Esophagus muscularis mucosa (tissue), 3 donors: ENCODE results near the gene PTPRN2.

Experiments used
- CTCF ChIP-seq, 3 experiments: fragments of 200-600 bp in 2 of 3; fragments of 450-650 bp in 1 of 3; sonication (generic) in 2 of 3; IDR thresholded peaks; one replicate each; pipeline ENCODE4 v1.5.1; 2017 to 2019; ENCODE audit warnings: antibody characterized with exemption in 3 of 3, mild to moderate bottlenecking in 2 of 3, moderate library complexity in 1 of 3
- POLR2A ChIP-seq: fragments of 450-650 bp; IDR thresholded peaks from one replicate; pipeline ENCODE4 v1.6.1; 2017; ENCODE audit warnings: antibody characterized with exemption, moderate library complexity, mild to moderate bottlenecking, low read depth

- TF ChIP-seq POLR2A (no peak), CTCF (IDR thresholded peaks at IDR 0.05) (no peak)
Measured at GRCh38 chr7:158311791-158312190, 275.8 kb downstream of the PTPRN2 start.
